Heart left ventricle (tissue), 13 donors: ENCODE results near the gene NUBPL.

Experiments used
- CTCF ChIP-seq, 12 donors: fragments of 200-600 bp; sonication (generic) in 4 of 12; IDR thresholded peaks; one replicate each; pipeline versions ENCODE4 v1.5.0 to v1.8.0; 2018 to 2022; ENCODE audit warnings: antibody characterized with exemption in 12 of 12, mild to moderate bottlenecking in 5 of 12
- POLR2A ChIP-seq, 2 donors: fragments of 450-650 bp; IDR thresholded peaks; one replicate each; pipeline ENCODE4 v1.6.1; 2017; ENCODE audit warnings: antibody characterized with exemption in 2 of 2, mild to moderate bottlenecking in 2 of 2, moderate library complexity in 2 of 2
- donor health status: ischemic (EF 13 %, LVEDD 7.1; RV severe dilation, severe dysfunction).
- donor health status: DM: no; HTN: yes; CAD: no.
- donor health status: DM: no; HTN: no; CAD: no.
- donor health status: ischemic (EF 25% LVEDD 6.9; RV normal size, moderate dysfunction).
- donor health status: ischemic (EF 25% LVEDD 5.7; RV mildly dilated, moderate dysfunction).
- donor health status: ischemic (EF 35%, LVEDD 5.7; RV mildly dilated, moderate dysfunction).
- donor health status: nonischemic (EF 11% LVEDD 7.7; RV severe dilation, severe dysfunction).
- donor health status: DM: yes; HTN: yes; CAD: no.
- donor health status: PGD.
- donor health status: ischemic (EF 29% LVEDD 5.4; RV normal size, mild dysfunction).
- donor health status: nonischemic (EF 23%, LVEDD 6.1; RV moderate dilation, normal function).

- TF ChIP-seq CTCF (IDR thresholded peaks at IDR 0.05) (no peak), POLR2A (IDR thresholded peaks at IDR 0.05) (no peak)
These were observed 115.8 kb downstream of the NUBPL start for GRCh38 chr14:31677052-31677451.
